ENCODE results near the gene SAMD4B.
A peak's percentile ranks its signal among the peaks of the same experiment; 100 is the strongest.

Gene SAMD4B

GRCh38 chr19:39413911-39414608 is 71.8 kb downstream of the SAMD4B start:
- TF ChIP-seq ZNF274 (IDR thresholded peaks at IDR 0.05; ENCODE audit: low read depth, low read length), result no peak
- H3K4me3 ChIP-seq (ENCODE audit: low read length), result peak overlapping the region; percentile 96

DNA sequence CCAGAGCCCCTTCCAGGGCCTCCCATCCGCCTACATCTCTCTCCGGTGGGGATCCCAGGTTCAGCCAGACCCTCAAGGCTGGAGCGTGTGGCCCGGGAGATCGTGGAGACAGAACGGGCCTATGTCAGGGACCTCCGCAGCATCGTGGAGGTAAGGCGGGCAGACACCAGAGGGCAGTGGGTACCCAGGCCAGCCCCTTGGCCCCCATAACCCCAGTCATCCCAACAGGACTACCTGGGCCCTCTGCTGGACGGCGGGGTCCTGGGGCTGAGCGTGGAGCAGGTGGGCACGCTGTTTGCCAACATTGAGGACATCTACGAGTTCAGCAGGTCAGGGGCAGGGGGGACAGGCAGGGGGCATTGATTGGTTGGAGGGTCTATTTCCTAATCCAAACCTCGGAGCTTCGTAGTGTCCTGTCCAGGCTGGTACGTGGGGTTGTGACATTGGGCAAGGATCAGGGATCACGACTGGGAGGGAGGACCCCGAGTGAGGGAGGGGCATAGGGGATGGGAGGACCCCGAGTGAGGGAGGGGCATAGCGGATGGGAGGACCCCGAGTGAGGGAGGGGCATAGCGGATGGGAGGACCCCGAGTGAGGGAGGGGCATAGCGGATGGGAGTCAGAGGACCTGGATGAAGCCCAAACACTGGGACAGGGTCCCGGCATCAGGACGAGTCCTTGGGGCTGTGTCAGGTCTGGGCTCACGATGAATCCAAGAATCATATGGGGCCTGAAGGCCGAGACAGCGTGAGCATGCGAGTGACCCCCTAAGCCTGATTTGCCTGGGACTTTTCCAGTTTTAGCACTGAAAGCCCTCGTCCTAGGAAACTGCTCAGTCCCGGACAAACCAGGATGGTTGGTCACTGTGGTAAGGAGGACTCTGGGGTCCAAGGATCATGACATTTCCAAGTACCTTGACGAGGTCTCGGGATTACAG is 73.2 kb downstream of the SAMD4B start:
- no peak for TF ChIP-seq ZNF274 (IDR thresholded peaks at IDR 0.05; ENCODE audit: low read depth, low read length)
- H3K4me3 ChIP-seq (ENCODE audit: low read length), result no peak overlapping the region

DNA sequence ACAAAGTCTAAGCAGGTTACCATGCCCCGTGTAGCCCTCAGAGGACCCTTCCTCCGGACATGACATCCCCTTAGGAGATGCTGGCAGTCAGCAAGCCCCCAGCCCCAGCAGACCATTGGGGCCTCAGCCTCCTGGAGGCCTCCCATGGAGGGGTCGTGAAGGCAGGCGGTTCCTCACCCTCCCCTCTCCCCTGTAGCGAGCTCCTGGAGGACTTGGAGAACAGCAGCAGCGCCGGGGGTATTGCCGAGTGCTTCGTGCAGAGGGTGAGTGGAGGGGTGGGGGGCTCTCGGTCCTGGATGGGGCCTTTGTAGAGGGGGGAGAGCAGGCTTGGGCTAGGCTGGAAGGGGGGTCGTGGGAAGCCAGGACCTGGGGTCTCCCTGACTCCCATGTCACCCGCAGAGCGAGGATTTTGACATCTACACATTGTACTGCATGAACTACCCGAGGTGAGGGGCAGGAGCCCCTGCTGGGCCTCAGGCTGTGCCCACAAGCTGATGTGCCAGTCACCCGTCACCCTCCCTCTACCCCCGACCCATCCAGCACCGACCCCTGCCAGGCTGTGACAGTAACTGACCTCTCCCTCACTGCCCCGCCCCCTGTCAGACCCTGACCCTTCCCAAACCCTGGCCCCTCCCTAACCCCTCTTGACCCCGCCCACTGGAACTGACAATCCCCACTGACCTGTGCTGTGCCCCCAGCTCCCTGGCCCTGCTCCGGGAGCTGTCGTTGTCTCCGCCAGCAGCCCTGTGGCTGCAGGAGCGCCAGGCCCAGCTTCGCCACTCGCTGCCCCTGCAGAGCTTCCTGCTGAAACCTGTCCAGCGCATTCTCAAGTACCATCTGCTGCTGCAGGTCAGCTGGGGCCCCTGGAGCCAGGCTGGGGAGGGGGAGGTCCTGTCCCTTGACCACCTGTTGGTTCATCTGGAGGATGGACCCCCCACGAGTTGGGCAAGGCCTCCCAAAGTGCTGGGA is 74.2 kb downstream of the SAMD4B start:
- TF ChIP-seq ZNF274 (IDR thresholded peaks at IDR 0.05; ENCODE audit: low read depth, low read length), result no peak
- no peak overlapping the region for H3K4me3 ChIP-seq (ENCODE audit: low read length)

DNA sequence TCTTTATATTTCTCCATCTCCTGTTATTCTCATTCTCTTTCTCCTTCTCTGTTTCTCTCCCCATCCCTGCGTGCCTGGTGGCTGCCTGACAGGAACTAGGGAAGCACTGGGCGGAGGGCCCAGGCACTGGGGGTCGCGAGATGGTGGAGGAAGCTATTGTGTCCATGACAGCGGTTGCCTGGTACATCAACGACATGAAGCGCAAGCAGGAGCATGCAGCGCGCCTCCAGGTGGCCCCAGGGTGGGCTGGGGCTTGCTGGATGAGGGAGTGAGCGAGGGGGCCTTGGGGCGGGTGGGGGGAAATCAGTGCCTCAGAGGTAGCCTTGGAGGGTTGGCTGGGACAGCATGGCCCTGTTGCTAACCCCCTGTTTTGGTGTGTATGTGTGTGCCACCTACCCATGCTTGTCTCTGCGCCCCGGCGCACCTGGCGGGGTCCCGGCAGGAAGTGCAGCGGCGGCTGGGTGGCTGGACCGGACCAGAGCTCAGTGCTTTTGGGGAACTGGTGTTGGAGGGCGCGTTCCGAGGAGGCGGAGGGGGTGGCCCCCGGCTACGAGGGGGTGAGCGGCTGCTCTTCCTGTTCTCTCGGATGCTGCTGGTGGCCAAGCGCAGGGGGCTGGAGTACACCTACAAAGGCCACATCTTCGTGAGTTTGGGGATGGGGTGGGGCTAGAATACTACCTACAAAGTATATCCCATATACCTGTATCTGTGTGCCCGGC is 75.4 kb downstream of the SAMD4B start:
- no peak overlapping the region for H3K4me3 ChIP-seq (ENCODE audit: low read length)
- no peak for TF ChIP-seq ZNF274 (IDR thresholded peaks at IDR 0.05; ENCODE audit: low read depth, low read length)

- no peak overlapping the region for H3K4me3 ChIP-seq (ENCODE audit: low read length)
- no peak for TF ChIP-seq ZNF274 (IDR thresholded peaks at IDR 0.05; ENCODE audit: low read depth, low read length)
Observed at GRCh38 chr19:39419003-39419402, 76.8 kb downstream of the SAMD4B start.

DNA sequence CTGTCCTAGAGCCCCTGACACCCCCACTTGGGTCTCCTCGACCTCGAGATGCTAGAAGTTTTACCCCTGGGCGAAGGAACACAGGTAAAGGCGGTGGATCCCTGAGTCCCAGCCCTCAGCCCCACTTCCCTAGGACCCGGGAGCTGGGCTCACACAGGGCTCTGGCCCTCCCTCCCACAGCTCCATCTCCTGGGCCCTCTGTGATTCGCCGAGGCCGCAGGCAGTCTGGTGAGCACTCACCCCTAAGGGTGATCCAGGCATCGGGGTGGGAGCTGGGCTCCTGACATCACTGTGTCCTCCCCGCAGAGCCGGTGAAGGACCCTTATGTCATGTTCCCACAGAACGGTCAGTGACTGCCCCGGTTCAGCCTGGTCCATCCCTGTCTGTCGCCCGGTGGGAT is 78.5 kb downstream of the SAMD4B start:
- TF ChIP-seq ZNF274 (IDR thresholded peaks at IDR 0.05; ENCODE audit: low read depth, low read length), result no peak
- no peak overlapping the region for H3K4me3 ChIP-seq (ENCODE audit: low read length)

- no peak overlapping the region for H3K4me3 ChIP-seq (ENCODE audit: low read length)
- no peak for TF ChIP-seq ZNF274 (IDR thresholded peaks at IDR 0.05; ENCODE audit: low read depth, low read length)
Observed at GRCh38 chr19:39422020-39422419, 79.8 kb downstream of the SAMD4B start.

DNA sequence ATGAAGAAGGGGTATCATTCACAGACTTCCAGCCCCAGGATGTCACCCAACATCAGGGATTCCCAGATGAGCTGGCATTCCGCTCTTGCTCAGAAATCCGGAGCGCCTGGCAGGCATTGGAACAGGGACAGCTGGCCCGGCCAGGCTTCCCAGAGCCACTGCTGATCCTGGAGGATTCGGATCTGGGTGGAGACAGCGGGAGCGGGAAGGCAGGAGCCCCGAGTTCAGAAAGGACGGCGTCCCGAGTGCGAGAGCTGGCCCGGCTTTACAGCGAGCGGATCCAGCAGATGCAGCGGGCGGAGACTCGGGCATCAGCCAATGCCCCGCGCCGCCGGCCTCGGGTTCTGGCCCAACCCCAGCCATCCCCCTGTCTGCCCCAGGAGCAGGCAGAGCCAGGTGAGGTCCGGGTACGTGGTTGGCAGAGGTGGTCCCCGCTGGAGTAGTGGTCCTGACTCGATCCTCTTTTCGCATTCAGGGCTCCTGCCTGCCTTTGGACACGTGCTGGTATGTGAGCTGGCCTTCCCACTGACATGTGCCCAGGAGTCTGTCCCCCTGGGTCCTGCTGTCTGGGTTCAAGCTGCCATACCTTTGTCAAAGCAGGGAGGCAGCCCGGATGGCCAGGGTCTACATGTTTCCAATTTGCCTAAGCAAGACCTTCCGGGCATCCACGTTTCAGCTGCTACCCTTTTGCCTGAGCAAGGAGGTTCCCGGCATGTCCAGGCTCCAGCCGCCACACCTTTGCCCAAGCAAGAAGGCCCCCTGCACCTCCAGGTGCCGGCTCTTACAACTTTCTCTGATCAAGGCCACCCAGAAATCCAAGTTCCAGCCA is 81.3 kb downstream of the SAMD4B start:
- no peak overlapping the region for H3K4me3 ChIP-seq (ENCODE audit: low read length)
- no peak for TF ChIP-seq ZNF274 (IDR thresholded peaks at IDR 0.05; ENCODE audit: low read depth, low read length)

- H3K4me3 ChIP-seq (ENCODE audit: low read length), result no peak overlapping the region
- TF ChIP-seq ZNF274 (IDR thresholded peaks at IDR 0.05; ENCODE audit: low read depth, low read length), result no peak
Observed at GRCh38 chr19:39424934-39425333, 82.7 kb downstream of the SAMD4B start.

DNA sequence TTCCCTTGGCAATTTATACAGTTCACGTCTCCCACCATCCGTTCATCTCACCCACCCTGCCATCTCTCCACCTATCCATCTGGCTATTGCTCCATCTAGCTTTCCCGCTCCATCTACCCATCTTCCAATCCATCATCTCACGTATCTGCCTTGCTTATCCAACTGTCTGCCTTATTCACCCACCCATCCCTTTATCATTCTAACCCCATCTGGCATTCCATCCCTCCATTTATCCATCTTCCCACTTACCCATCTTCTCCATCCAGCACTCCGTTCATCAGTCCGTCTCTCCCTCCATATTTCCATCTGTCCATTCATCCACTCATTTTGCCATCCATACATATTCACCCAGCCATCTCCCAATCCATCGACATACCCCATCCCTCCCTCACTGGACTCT is 83.5 kb downstream of the SAMD4B start:
- TF ChIP-seq ZNF274 (IDR thresholded peaks at IDR 0.05; ENCODE audit: low read depth, low read length), result no peak
- H3K4me3 ChIP-seq (ENCODE audit: low read length), result no peak overlapping the region

DNA sequence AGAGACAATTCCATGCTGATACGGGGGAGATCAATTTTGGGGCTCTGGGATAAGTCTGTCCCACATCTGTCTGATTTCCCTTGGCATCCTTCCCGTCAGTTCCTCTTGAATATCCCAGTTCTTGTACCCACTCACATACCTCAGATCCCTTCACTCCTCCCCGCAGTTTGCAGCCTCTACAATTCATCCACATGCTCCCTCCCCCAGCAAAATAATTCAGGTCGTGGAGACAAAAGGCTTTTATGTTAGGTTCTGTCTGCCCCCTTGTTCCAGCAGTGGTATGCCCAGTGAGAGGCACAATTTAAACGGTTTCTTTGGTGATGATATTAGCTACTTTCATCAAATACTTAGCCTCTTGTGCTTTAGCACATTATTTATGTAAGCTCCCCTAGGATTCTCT is 83.9 kb downstream of the SAMD4B start:
- TF ChIP-seq ZNF274 (IDR thresholded peaks at IDR 0.05; ENCODE audit: low read depth, low read length), result no peak
- no peak overlapping the region for H3K4me3 ChIP-seq (ENCODE audit: low read length)

DNA sequence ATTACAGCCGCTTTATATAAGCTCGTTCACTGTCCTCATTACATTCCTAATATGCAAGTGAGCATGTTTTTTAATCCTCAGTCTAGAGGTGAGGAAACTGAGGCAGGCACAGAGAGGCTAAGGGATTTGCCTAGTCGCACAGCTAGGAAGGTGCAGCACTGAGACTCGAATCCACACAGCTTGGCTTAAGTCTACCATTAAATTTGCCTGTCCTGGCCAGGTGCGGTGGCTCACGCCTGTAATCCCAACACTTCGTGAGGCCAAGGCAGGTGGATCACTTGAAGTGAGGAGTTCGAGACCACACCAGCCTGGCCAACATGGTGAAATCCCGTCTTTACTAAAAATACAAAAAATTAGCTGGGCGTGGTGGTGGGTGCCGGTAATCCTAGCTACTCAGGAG is 85.5 kb downstream of the SAMD4B start:
- TF ChIP-seq ZNF274 (IDR thresholded peaks at IDR 0.05; ENCODE audit: low read depth, low read length), result no peak
- H3K4me3 ChIP-seq (ENCODE audit: low read length), result no peak overlapping the region

Data from GM08714 (cell line).